Sigmoid colon (tissue), 7 donors: ENCODE results near the gene ECE2. TPM values are rescaled to one million over a fixed set of nuclear protein-coding genes. Genes with fewer than 3 reads are reported as not detected.

Experiments used
- DNase-seq: peaks from one replicate; pipeline ENCODE4 v3.0.0-alpha.2; 2019
- H3K27ac ChIP-seq, 4 donors: fragments of 200-600 bp; sonication (generic); one replicate each; pipeline ENCODE4 v1.5.1; 2016 to 2019; ENCODE audit warnings: mild to moderate bottlenecking in 1 of 4
- H3K27me3 ChIP-seq, 3 donors: fragments of 200-600 bp; sonication (generic); one replicate each; pipeline ENCODE4 v1.5.1; 2019; ENCODE audit warnings: mild to moderate bottlenecking in 1 of 3
- H3K36me3 ChIP-seq, 4 donors: fragments of 200-600 bp; sonication (generic); one replicate each; pipeline ENCODE4 v1.5.1; 2016 to 2019
- H3K4me1 ChIP-seq, 4 donors: fragments of 200-600 bp; sonication (generic); one replicate each; pipeline ENCODE4 v1.5.1; 2017 to 2019
- H3K4me3 ChIP-seq, 4 donors: fragments of 200-600 bp; sonication (generic); one replicate each; pipeline ENCODE4 v1.5.1; 2017 to 2019; ENCODE audit warnings: mild to moderate bottlenecking in 2 of 4, moderate library complexity in 1 of 4
- H3K9me3 ChIP-seq, 4 donors: fragments of 200-600 bp in 3 of 4; sonication (generic) in 3 of 4; one replicate each; pipeline versions ENCODE4 v1.5.1 to v1.6.1; 2013 to 2019
- CTCF ChIP-seq, 4 experiments: fragments of 450-650 bp in 3 of 4; fragments of 200-600 bp in 1 of 4; IDR thresholded peaks; one replicate each; pipeline ENCODE4 v1.5.1; 2016 to 2019; ENCODE audit warnings: antibody characterized with exemption in 4 of 4, mild to moderate bottlenecking in 3 of 4, moderate library complexity in 2 of 4
- EP300 ChIP-seq, 4 donors: sonication (generic); formaldehyde crosslinking; IDR thresholded peaks; one replicate each; pipeline ENCODE4 v1.6.1; 2017; ENCODE audit warnings: antibody characterized with exemption in 4 of 4
- POLR2A ChIP-seq, 2 donors: fragments of 450-650 bp; IDR thresholded peaks; one replicate each; pipeline ENCODE4 v1.6.1; 2016; ENCODE audit warnings: antibody characterized with exemption in 2 of 2, mild to moderate bottlenecking in 2 of 2, moderate library complexity in 2 of 2
- POLR2AphosphoS5 ChIP-seq, 4 donors: sonication (generic); formaldehyde crosslinking; IDR thresholded peaks; one replicate each; pipeline ENCODE4 v1.6.1; 2017; ENCODE audit warnings: antibody characterized with exemption in 4 of 4
- WGBS, 2 donors: extraction: QIAGEN DNeasy Blood & Tissue Kit; methylation state at CpG; one replicate each; pipeline ENCODE4 v1.1.7; 2013; 5-methylcytosine and 5-hydroxymethylcytosine counted together
- intact Hi-C: fragments of 100-400 bp; cut with DNase I; formaldehyde crosslinking; loops from one replicate; pipeline ENCODE4 v1.15.1; 2023
- polyA plus RNA-seq, 3 donors: library from polyadenylated mRNA; stranded (reverse); fragments of 200-250 nt; gene quantifications; one replicate each; pipeline ENCODE4 v1.2.3, GENCODE V29; 2013
- total RNA-seq, 4 donors: library from RNA; depleted of rRNA; stranded (reverse); fragments of >200 nt; gene quantifications; one replicate each; pipeline ENCODE4 v1.1.0, GENCODE V29; 2016
- donor health status: healthy with polysubstance abuse.
- donor health status: Bipolar disorder and iron deficiency.
- donor health status: healthy.

Gene ECE2
- total and polyA plus RNA-seq, 7 donors: 0.49 to 2.9 (median 1.1) TPM; not detected in 2

DNA sequence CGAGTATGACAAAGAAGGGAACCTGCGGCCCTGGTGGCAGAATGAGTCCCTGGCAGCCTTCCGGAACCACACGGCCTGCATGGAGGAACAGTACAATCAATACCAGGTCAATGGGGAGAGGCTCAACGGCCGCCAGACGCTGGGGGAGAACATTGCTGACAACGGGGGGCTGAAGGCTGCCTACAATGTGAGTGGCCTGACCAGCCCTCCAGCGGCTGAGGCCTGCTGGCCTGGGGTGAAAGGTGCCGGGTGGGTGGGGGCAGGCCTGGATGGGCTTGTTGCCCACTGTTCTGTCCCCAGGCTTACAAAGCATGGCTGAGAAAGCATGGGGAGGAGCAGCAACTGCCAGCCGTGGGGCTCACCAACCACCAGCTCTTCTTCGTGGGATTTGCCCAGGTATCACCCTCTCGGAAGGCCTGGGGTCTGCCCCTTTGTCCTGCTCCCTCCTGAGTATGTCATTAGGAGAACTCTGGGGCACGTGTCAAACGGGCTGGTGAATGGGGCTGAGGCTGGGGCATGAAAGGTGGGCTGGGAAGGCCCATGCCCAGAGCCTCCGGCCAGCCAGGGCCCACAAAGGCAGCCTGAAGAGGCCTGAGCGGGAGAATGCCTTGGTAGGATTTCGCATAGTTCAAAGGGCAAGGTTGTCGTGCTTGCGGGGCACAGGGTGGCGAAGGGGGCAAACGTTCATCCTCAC, 15.4 kb downstream of the ECE2 start:
- H3K9me3 ChIP-seq: no peaks in the 10 kb centered on the region
- DNase-seq: no peak
- TF ChIP-seq CTCF (IDR thresholded peaks at IDR 0.05) (no peak), POLR2AphosphoS5 (IDR thresholded peaks at IDR 0.05) (no peak), POLR2A (IDR thresholded peaks at IDR 0.05) (no peak), EP300 (IDR thresholded peaks at IDR 0.05) (no peak)
- no peak overlapping the region for H3K4me3 ChIP-seq
- intact Hi-C loops: no loop called here
- H3K4me1 ChIP-seq: no peaks in the 10 kb centered on the region
- peaks cover 0 to 19% (median 0%) of the 10 kb centered on the region in 3 donors for H3K27me3 ChIP-seq
- H3K36me3 ChIP-seq: no peaks in the 10 kb centered on the region
- WGBS, 2 donors: 88 to 89% methylated on average over 22 of the region's 22 CpGs
- no peak overlapping the region for H3K27ac ChIP-seq

DNA sequence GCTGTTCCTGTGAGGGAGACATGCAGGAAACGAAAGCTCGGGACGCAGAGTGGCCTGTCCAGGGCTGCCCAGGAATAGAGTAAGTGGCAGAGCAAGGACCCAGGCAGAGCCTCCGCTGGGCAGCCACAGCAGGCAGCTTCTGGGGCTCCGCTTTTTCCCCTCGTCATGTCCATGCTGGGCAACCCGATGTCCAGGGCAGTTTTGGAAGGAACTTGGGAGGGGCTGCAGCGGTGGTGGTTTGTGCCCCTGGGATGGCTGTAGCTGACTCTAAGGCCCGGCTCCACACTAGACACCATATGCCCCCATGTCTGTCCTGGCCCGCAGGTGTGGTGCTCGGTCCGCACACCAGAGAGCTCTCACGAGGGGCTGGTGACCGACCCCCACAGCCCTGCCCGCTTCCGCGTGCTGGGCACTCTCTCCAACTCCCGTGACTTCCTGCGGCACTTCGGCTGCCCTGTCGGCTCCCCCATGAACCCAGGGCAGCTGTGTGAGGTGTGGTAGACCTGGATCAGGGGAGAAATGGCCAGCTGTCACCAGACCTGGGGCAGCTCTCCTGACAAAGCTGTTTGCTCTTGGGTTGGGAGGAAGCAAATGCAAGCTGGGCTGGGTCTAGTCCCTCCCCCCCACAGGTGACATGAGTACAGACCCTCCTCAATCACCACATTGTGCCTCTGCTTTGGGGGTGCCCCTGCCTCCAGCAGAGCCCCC, 16.1 kb downstream of the ECE2 start:
- intact Hi-C loops: no loop called here
- 93 to 94% methylated on average over 21 of the region's 21 CpGs for WGBS, 2 donors

GRCh38 chr3:184295771-184296170, 19.9 kb downstream of the ECE2 start:
- intact Hi-C loops: loop anchor here (5.0 kb wide), 2 partner anchors 48 to 108 kb away; partner anchors contain the start of genes ABCF3, ALG3 and EEF1AKMT4
- Histone ChIP-seq H3K9me3 (no peaks in the 10 kb centered on the region), H3K4me3 (no peak overlapping the region), H3K27me3 (no peaks in the 10 kb centered on the region), H3K27ac (no peak overlapping the region), H3K4me1 (peaks cover 0 to 18% (median 13%) of the 10 kb centered on the region in 4 donors), H3K36me3 (peaks cover 0 to 9% (median 6%) of the 10 kb centered on the region in 4 donors)
- DNase-seq: no peak
- no peak for TF ChIP-seq POLR2A (IDR thresholded peaks at IDR 0.05)
- no peak for TF ChIP-seq POLR2AphosphoS5 (IDR thresholded peaks at IDR 0.05)
- no peak for TF ChIP-seq EP300 (IDR thresholded peaks at IDR 0.05)
- TF ChIP-seq CTCF (IDR thresholded peaks at IDR 0.05): no peak
- WGBS, 2 donors: 18 to 59% methylated on average over 3 of the region's 3 CpGs

More for the DNA sequence above, 16.1 kb downstream of the ECE2 start:
- Histone ChIP-seq H3K4me1 (no peaks in the 10 kb centered on the region), H3K9me3 (no peaks in the 10 kb centered on the region), H3K27me3 (peaks cover 0 to 15% (median 0%) of the 10 kb centered on the region in 3 donors), H3K36me3 (no peaks in the 10 kb centered on the region), H3K4me3 (no peak overlapping the region), H3K27ac (no peak overlapping the region)
- no peak for DNase-seq
- TF ChIP-seq EP300 (IDR thresholded peaks at IDR 0.05) (no peak), POLR2AphosphoS5 (IDR thresholded peaks at IDR 0.05) (no peak)

DNA sequence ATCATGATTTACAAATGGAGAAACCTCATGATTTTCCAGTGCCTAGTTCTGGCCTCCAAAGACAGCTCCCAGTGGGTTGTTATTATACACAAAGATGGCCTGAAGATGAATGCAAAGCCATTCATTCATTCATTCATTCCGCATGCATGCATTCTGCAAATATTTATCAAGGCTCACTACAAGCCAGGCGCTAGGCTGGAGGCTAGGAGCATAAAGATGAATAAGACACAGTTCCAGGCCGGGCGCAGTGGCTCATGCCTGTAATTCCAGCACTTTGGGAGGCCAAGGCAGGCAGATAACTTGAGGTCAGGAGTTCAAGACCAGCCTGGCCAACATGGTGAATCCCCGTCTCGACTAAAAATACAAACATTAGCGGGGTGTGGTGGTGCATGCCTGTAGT, 20.8 kb downstream of the ECE2 start:
- Histone ChIP-seq H3K4me1 (peaks cover 0 to 20% (median 15%) of the 10 kb centered on the region in 4 donors), H3K4me3 (no peak overlapping the region), H3K9me3 (no peaks in the 10 kb centered on the region), H3K27me3 (no peaks in the 10 kb centered on the region), H3K27ac (no peak overlapping the region), H3K36me3 (peaks cover 0 to 18% (median 12%) of the 10 kb centered on the region in 4 donors)
- no peak for DNase-seq
- TF ChIP-seq CTCF (IDR thresholded peaks at IDR 0.05) (no peak), EP300 (IDR thresholded peaks at IDR 0.05) (no peak), POLR2AphosphoS5 (IDR thresholded peaks at IDR 0.05) (no peak), POLR2A (IDR thresholded peaks at IDR 0.05) (no peak)
- WGBS, 2 donors: 81 to 90% methylated on average over 7 of the region's 7 CpGs
- intact Hi-C loops: loop anchor here (5.0 kb wide), 2 partner anchors 49 to 109 kb away; partner anchors contain the start of genes ABCF3, ALG3 and EEF1AKMT4
